Jurkat, Clone E6-1 (cell line): ENCODE results near the gene MANF.
"Not testable (repeated sequence)": the region's sequence is repeated elsewhere in the genome, so short reads cannot be mapped to it uniquely, and the experiment has no call there.

Experiments
- DNase-seq: peaks from one replicate; pipeline ENCODE4 v3.0.0-alpha.2; 2011; ENCODE audit warnings: low read depth, low spot score
- H3K4me3 ChIP-seq: 2 replicates; pipeline ENCODE4 v1.5.1; 2011; ENCODE audit warnings: mild to moderate bottlenecking, low read length, control low read depth, moderate library complexity

MANF gene

DNA sequence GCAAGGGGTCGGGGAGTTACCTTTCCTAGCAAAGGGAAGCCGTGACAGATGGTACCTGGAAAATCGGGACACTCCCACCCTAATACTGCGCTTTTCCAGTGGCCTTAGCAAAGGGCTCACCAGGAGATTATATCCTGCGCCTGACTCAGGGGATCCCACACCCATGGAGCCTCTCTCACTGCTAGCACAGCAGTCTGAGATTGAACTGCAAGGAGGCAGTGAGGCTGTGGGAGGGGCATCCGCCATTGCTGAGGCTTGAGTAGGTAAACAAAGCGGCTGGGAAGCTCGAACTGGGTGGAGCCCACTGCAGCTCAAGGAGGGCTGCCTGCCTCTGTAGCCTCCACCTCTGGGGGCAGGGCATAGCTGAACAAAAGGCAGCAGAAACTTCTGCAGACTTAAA is 16.8 kb upstream of the MANF start:
- DNase-seq, H3K4me3 ChIP-seq: not testable (repeated sequence)

- peak; percentile 65 for DNase-seq
- H3K4me3 ChIP-seq: no peak overlapping the region
Measured at GRCh38 chr3:51371943-51372557, 13.0 kb upstream of the MANF start.

GRCh38 chr3:51373658-51374421 is 11.3 kb upstream of the MANF start:
- no peak overlapping the region for H3K4me3 ChIP-seq
- DNase-seq: no peak

- no peak overlapping the region for H3K4me3 ChIP-seq
- no peak for DNase-seq
Measured at GRCh38 chr3:51374456-51374855, 10.6 kb upstream of the MANF start.

DNA sequence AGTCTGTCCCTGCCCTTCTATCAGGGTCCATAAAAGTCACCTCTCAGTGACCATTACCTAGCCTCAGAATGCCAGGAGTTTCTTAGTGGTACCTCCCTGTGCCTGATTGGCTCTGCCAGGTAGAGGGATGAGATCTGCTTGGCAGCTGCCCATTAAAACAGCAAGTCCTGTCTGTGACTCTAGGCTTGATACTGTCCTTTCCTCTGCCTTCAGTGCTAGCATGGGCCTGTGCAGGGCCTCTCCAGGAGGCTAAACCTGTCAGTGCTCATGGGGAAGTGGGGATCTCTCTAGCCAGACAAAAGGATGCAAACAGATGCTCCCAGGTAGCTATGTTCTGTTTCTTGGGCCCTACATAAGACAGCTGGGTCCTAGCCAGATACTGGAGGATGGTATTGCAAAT is 10.0 kb upstream of the MANF start:
- no peak for DNase-seq
- no peak overlapping the region for H3K4me3 ChIP-seq

- no peak overlapping the region for H3K4me3 ChIP-seq
- DNase-seq: no peak
Measured at GRCh38 chr3:51375571-51375970, 9.5 kb upstream of the MANF start.

DNA sequence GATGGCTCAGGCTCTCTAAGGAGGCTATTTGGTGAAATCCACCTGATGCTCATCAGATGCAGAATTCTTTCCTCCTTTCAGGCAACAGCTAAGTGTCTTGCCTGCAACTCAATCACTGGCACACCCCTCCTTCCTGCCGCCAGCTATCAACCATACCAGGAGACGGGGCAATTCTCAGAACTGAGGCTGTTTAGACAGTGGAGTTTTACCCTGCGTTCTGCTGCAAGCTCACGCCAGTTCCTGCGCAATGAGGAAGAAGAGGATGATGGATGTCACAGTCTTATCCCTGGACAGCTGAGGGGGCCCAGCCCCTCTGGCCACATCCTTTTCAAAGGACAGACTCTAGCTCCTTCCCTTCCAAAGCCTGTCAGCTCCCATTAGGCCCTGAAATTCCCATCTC is 7.0 kb upstream of the MANF start:
- H3K4me3 ChIP-seq: no peak overlapping the region
- DNase-seq: no peak

DNA sequence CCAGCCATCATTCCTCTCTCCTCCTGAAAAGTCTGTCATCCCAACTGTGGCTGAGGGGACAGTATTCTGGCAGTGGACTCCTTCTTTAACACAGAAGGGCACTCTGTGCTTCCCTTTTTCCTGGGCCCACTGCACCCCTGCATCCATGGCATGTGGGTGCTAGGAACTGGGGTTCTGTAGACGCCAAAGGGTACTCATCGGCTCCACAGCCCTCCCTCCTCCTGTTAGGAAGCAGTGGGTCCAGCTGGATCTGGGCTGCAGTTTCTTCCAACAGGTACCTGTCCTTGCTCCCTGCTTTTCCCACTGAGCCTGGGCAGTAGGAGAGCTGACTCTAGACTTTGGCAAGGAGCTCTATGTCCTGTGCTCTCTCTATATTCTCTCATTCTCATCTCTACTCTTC is 6.4 kb upstream of the MANF start:
- no peak for DNase-seq
- H3K4me3 ChIP-seq: no peak overlapping the region

DNA sequence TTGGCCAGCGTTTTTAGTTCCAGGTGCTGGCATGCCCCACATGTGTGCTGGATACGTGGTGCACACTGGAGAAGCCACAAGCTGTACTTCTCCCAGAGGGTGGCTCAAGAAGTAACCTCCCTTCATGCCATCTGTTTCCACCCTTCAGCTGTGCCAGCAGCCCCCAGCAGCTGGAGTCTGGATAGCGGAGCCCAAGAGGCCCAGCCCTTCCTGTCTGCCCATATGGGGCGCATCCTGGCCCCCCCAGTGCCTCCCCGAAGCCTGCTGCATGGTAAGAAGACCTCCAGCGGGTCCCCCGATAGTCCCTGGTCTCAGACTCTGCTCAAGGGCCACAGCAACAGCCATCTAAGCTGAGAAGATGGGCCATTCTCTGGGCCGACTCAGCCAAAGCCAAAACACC is 5.8 kb upstream of the MANF start:
- no peak for DNase-seq
- no peak overlapping the region for H3K4me3 ChIP-seq

GRCh38 chr3:51379746-51380455 is 5.2 kb upstream of the MANF start:
- no peak for DNase-seq
- no peak overlapping the region for H3K4me3 ChIP-seq

DNA sequence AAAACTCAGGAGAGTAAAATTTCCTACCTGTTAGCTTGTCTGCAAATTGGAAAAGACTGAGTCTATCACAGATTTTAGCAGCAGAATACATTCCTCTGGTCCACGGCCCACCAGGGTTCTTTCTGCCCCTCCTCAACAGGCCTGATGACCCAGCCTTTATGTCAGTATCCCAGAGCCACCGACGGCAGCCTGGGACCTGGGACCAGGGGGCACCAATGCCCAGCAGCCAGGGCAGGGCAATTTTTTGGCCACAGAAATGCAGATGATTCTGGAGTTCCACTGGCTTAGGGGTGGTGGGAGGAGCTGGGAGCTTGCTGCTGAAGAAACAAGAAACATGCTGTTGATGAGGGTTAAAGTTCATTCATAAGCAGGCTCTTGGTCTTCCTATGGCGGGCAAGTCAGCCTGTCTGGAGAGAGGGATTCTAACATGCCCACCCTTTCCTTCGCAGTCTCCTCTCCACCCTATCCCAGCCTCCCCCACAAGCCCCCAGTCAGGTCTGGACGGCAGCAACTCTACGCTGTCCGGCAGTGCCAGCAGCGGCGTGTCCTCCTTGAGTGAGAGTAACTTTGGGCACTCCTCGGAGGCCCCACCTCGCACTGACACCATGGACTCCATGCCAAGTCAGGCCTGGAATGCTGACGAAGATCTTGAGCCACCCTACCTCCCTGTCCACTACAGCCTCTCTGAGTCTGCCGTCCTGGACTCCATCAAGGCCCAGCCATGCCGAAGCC is 4.3 kb upstream of the MANF start:
- DNase-seq: no peak

DNA sequence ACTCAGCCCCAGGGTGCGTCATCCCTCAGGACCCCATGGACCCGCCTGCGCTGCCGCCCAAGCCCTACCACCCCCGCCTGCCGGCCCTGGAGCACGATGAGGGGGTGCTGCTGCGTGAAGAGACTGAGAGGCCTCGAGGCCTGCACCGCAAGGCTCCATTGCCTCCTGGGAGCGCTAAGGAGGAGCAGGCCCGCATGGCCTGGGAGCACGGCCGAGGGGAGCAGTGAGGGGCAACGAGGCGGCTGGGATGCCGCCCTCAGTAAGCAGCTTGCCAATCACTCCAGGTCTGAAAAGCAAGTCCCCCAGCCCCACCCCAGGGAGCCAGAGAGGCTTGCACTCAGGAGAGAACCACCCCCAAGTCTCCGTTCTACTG is 3.8 kb upstream of the MANF start:
- no peak for DNase-seq
- no peak overlapping the region for H3K4me3 ChIP-seq

More for the DNA sequence above, 4.3 kb upstream of the MANF start:
- H3K4me3 ChIP-seq: no peak overlapping the region

- no peak overlapping the region for H3K4me3 ChIP-seq
- DNase-seq: no peak
Measured at GRCh38 chr3:51382076-51382745, 2.9 kb upstream of the MANF start.

GRCh38 chr3:51382947-51383578 is 2.0 kb upstream of the MANF start:
- H3K4me3 ChIP-seq: no peak overlapping the region
- no peak for DNase-seq

DNA sequence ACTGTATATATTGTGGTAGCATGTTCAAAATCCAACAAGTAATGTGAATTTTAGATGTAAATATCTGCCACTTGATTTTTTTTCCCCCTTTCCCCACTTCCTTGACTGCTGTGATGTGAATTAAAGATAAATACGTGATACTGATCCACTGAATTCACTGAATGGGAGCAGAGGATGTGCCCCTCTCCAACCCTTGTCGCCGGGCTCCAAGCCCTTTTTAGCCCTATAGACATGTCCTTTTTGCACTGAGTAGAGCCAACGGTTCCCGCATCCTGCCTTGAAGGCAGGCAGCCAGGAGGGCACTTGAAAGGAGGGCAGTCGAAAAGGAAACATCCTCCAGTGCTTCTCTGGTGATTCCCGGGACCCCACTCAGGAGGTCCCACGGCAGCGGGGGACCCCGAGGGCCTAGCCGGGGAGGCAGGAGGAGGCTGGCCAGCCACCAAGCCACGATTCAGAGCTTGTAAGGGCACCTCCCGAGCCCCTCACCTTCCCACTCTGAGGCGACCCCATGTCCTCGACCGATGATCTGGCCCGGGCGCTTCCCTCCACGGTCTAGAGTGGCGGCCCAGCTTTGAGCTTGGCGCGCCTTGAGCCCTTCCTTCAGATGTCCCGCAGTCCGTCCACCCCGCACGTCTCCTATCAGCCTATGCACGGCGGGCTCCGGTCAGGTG is 901 bp upstream of the MANF start:
- H3K4me3 ChIP-seq: peak overlapping the region; percentile 94

GRCh38 chr3:51385621-51386091 is 565 bp downstream of the MANF start:
- H3K4me3 ChIP-seq: peak overlapping the region; percentile 73
- no peak for DNase-seq

More for the DNA sequence above, 901 bp upstream of the MANF start:
- no peak for DNase-seq

- DNase-seq: no peak
- H3K4me3 ChIP-seq: peak overlapping the region; percentile 73
Measured at GRCh38 chr3:51386159-51386851, 1.2 kb downstream of the MANF start.

DNA sequence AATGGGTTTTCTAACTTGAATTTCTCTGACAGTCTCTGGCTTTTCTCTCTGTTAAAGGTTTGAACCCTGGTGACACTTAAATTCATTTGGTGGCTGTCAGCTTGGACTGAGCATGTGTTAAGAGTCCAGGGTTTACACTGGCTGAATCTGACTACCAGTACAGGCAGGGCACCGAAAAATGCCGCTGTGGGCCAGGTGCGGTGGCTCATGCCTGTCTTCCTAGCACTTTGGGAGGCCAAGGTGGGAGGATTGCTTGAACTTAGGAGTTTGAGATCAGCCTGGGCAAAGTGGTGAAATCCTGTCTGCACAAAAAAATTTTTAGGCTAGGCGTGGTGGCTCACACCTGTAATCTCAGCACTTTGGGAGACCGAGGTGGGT is 1.8 kb downstream of the MANF start:
- H3K4me3 ChIP-seq: no peak overlapping the region

More for the DNA sequence above, 1.8 kb downstream of the MANF start:
- no peak for DNase-seq
